Measurements from ENCODE around the gene PIR. TPM values are rescaled to one million over a fixed set of nuclear protein-coding genes. Genes with fewer than 3 reads are reported as not detected.

PIR gene
- total RNA-seq, 1 experiment from 2014 or later, result 29.7 TPM

- Mint-ChIP-seq H3K9me3 (no peaks in the 10 kb centered on the region), H3K27ac (no peak overlapping the region), H3K27me3 (ENCODE audit: low read depth) (no peaks in the 10 kb centered on the region), H3K36me3 (ENCODE audit: insufficient read depth in 1 of 3, low read depth in 3 of 3) (no peaks in the 10 kb centered on the region), H3K4me1 (peaks cover 11 to 13% of the 10 kb centered on the region in 2 experiments), H3K4me3 (no peak overlapping the region)
- Histone ChIP-seq H3K4me1 (ENCODE audit: insufficient read depth, low read length) (no peaks in the 10 kb centered on the region), H3K4me2 (ENCODE audit: insufficient read depth, insufficient read length, low read length) (no peak overlapping the region), H4K20me1 (ENCODE audit: control insufficient read depth, insufficient read depth, insufficient read length) (no peaks in the 10 kb centered on the region), H3K79me2 (ENCODE audit: insufficient read depth, low read length) (no peaks in the 10 kb centered on the region), H2BK5ac (ENCODE audit: insufficient read length, low read length) (no peak overlapping the region), H4K8ac (replicated peaks; ENCODE audit: insufficient read length, low read depth, low read length) (no peak overlapping the region), H3K9me3 (ENCODE audit: control insufficient read depth, low read depth, low read length) (no peaks in the 10 kb centered on the region), H4K5ac (ENCODE audit: insufficient read length, low read depth, low read length) (no peak overlapping the region), H4K91ac (ENCODE audit: insufficient read length, low read depth, low read length) (no peak overlapping the region), H3K27ac (ENCODE audit: insufficient read length, low read depth, low read length) (no peak overlapping the region), H3T11ph (ENCODE audit: low read length) (no peak overlapping the region), H2AFZ (ENCODE audit: low read length) (no peak overlapping the region), H2AK5ac (ENCODE audit: insufficient read length, low read length) (no peak overlapping the region), H3K4ac (ENCODE audit: low read depth, low read length) (no peak overlapping the region), H2BK15ac (ENCODE audit: low read depth, low read length) (no peak overlapping the region), H3K9ac (ENCODE audit: extremely low read depth, insufficient read length, low read length) (no peak overlapping the region), H3K18ac (ENCODE audit: insufficient read length, low read depth, low read length) (no peak overlapping the region), H3K27me3 (ENCODE audit: insufficient read depth, low read length) (no peaks in the 10 kb centered on the region), H3K23ac (ENCODE audit: insufficient read length, low read depth, low read length) (no peak overlapping the region), H3K56ac (ENCODE audit: insufficient read length, low read depth, low read length) (no peak overlapping the region), H3K14ac (ENCODE audit: insufficient read depth, low read length) (no peak overlapping the region), H2BK12ac (ENCODE audit: insufficient read length, low read depth, low read length) (no peak overlapping the region), H3K23me2 (ENCODE audit: insufficient read length, low read depth, low read length, poor library complexity, severe bottlenecking) (no peaks in the 10 kb centered on the region), H2BK20ac (ENCODE audit: low read depth, low read length, poor library complexity, severe bottlenecking) (no peak overlapping the region), H3K79me1 (ENCODE audit: insufficient read depth, low read depth, low read length, poor library complexity, severe bottlenecking) (no peaks in the 10 kb centered on the region), H2BK120ac (ENCODE audit: low read depth, low read length, poor library complexity, severe bottlenecking) (no peak overlapping the region)
- TF ChIP-seq, protein P1, sequence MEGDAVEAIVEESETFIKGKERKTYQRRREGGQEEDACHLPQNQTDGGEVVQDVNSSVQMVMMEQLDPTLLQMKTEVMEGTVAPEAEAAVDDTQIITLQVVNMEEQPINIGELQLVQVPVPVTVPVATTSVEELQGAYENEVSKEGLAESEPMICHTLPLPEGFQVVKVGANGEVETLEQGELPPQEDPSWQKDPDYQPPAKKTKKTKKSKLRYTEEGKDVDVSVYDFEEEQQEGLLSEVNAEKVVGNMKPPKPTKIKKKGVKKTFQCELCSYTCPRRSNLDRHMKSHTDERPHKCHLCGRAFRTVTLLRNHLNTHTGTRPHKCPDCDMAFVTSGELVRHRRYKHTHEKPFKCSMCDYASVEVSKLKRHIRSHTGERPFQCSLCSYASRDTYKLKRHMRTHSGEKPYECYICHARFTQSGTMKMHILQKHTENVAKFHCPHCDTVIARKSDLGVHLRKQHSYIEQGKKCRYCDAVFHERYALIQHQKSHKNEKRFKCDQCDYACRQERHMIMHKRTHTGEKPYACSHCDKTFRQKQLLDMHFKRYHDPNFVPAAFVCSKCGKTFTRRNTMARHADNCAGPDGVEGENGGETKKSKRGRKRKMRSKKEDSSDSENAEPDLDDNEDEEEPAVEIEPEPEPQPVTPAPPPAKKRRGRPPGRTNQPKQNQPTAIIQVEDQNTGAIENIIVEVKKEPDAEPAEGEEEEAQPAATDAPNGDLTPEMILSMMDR (conservative IDR thresholded peaks at IDR 0.05), result no peak
- DNase-seq, result no peak
Observed at GRCh38 chrX:15509845-15510244, 16.7 kb upstream of the PIR start.

Measured in H9 (cell line).